ENCODE data around the gene SLC8A3.

Gene SLC8A3

DNA sequence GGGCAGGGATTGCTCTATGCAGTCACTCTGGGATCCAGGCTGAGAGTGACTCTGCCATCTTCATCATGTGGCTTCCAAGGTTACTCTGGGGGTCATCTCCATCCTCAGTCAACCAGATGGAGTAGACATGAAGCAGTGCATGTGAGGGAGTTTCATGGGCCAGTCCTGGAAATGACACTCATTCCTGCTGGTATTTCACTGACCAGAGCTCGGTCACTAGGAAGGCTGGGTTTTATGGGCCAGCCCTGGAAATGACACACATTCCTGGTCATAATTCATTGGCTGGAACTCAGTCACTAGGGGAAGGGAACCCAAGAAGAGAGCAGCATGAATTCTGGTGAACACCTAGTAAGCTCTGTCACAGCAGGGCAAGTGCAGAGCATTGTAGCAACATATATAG lies 164.9 kb downstream of the SLC8A3 start:
- no peak for DNase-seq (ENCODE audit: low read depth)

DNA sequence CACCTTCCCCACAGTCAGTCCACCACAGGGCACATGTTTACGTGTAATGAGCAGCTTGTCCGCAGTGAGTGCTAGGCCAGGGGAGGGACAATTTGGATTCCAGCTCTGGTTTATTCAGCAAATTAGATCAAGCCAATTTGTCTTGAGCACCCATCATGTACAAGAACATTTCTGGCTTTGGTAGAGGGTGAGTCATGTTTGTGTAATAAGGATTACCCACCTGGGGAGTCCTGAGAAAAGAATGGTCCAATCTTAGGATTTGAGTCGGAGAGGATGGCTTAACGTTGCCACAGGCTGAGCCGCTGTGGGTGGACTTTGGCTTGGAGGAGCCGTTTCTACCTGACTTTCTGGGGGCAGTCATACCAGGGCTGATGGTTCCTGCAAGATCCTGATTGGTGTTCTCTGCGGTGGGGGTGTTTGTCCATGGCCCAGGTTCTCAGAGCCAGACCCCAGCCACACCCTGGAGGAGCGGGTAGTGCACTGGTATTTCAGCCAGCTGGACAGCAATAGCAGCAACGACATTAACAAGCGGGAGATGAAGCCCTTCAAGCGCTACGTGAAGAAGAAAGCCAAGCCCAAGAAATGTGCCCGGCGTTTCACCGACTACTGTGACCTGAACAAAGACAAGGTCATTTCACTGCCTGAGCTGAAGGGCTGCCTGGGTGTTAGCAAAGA lies 165.8 kb downstream of the SLC8A3 start:
- DNase-seq (ENCODE audit: low read depth): no peak

DNA sequence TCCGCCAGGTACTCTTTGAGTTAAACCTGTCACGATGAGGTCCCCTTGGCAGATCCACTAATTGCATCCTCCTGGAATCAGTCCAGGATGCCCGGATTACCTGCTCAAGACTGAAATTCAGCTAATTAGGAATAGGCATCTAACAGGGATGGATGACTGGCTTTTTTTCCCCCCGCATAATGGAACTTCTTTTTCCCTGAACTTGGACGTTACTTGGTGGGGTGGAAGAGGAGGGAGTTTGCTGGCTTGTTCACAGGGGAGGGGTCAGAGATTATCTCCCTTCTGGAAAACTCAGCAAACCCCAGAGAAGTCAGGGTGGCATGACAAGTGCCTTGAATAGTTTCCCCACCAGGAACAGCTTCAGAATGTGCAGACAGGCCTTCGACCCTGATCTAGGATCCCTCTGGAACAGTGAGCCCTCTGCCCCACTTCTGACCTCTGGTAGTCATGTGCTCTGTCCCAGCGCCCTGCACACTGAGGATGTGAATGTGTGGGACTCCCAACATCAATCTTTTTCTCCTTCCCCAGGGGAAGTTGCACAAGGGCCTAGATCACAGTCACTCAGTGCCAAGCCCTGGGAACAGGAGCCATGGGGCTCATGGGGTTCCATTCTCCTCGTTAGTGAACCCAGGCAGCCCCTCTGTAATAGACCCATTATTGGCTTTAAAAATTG lies 167.1 kb downstream of the SLC8A3 start:
- no peak for DNase-seq (ENCODE audit: low read depth)

DNA sequence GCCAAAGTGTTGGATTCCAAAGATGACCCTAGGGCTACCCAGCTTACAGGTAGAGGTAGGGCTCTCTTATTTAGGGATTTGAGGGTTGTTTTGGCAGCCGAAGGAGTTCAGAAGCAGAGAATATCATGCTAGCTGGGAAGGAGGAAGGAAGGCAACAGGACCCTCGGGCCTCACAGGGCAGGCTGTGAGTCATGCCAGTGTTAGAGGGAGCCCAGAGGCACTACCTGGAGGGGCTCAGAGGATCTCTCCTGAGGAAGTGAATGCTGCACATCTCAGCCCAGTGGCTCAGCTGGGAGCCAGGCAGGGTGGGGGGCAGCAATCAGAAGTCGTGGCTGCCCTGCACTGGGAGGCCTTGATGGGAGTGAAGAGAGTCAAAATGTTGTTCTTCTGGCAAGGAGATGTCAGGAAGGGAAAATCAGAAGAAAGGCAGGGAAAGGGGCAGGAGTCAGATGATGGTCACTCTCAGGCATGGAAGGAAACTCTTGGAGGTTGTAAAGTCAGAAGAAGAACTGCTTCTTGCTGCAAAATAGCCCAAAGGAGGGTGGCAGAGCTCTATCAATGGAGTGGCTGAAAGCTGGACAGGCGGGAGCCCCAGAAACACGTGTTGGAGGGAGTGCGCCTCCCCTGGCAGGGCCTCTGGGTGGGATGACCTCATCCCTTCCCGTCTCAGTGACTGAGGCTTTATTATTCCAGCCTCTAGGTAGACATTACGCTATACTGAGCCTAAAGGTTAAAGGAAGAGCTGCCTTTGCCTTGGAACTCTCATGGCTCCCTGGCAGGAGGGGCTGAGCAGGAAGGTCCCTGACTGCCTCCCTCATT lies 168.2 kb downstream of the SLC8A3 start:
- no peak for DNase-seq (ENCODE audit: low read depth)

DNA sequence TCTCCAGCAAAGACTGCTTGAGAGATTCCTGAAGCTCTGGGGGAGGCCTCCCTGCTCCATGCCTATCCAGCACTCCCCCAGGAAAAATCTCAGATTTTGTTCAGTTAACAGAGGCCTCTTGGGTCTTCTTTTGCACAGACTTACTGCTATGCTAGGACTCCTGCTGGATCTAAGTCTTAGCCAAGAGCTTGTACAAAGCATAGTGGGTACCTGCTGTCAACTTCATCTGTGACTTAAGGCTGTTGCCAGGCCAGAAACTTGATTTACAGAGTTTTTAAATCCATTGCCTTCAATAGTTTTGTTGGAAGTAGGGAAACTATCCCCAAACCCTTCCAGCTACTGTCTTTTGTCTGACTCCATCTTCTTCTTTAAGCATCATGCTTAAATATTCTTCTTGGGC lies 169.1 kb downstream of the SLC8A3 start:
- DNase-seq (ENCODE audit: low read depth): no peak

GRCh38 chr14:70018713-70019211 lies 170.0 kb downstream of the SLC8A3 start:
- DNase-seq (ENCODE audit: low read depth): no peak

- no peak for DNase-seq (ENCODE audit: low read depth)
Measured at GRCh38 chr14:70018230-70018629, 170.5 kb downstream of the SLC8A3 start.

GRCh38 chr14:70014406-70015095 lies 174.2 kb downstream of the SLC8A3 start:
- no peak for DNase-seq (ENCODE audit: low read depth)

GRCh38 chr14:70013271-70013873 lies 175.4 kb downstream of the SLC8A3 start:
- DNase-seq (ENCODE audit: low read depth): no peak

DNA sequence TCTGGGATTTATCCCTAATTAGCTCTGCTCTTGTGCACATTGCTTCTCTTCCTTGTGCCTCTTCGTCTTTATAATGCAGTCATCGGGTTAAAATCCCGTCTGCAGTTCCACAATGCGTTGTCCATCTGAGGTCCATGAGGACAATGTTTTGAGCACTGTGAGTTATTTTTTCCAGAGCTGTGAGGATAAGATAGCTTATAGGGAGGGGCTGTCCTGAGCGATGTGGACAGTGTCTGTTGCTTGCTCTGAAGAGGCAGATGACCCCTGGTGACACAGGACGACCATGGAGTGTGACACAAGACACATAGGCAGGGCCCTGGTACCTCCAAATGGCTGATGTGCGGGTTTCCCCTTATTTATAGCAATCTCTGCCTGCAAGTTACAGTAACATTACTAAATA lies 177.0 kb downstream of the SLC8A3 start:
- no peak for DNase-seq (ENCODE audit: low read depth)

DNA sequence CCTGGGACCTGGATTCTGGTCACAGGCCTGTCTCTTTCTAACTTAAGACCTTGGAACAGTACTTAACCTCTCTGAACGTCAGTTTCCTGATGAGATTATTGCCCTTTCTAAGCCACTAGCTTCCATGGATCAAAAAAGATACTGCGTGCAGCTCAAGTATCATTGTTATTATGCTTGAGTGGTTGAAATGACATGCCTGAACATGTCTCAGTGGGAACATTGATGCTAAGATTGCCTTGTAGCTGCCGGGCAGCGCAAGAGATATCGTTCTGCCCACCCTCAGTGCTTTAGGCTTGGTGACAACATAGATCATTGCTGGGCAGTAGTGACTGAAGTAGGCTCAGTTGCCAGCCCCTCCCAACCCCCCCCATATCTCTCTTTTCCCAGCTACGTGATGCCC lies 177.7 kb downstream of the SLC8A3 start:
- DNase-seq (ENCODE audit: low read depth): no peak

GRCh38 chr14:70009961-70010360 lies 178.8 kb downstream of the SLC8A3 start:
- no peak for DNase-seq (ENCODE audit: low read depth)

GRCh38 chr14:70008284-70009262 lies 180.2 kb downstream of the SLC8A3 start:
- DNase-seq (ENCODE audit: low read depth): no peak

DNA sequence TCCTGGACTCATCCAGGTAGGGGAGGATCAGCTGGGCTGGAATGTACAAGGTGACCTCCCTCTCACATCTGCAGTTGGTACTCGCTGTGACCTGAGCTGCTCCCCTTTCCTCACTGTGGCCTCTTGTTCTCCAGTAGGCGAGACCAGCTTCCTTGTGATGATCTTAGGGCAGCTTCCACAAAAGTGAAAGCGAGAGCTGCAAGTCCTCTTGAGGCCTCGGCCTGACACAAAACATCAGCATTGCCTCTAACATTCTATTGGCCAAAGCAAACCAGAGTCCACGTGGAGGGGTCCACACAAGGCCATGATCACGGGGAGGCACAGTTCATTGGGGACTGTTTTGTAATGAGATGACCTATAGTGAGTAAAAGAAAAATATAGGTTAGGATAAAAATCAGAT lies 182.1 kb downstream of the SLC8A3 start:
- DNase-seq (ENCODE audit: low read depth): no peak

- DNase-seq (ENCODE audit: low read depth): no peak
Measured at GRCh38 chr14:70005281-70005805, 183.4 kb downstream of the SLC8A3 start.

- no peak for DNase-seq (ENCODE audit: low read depth)
Measured at GRCh38 chr14:70004791-70005190, 184.0 kb downstream of the SLC8A3 start.

DNA sequence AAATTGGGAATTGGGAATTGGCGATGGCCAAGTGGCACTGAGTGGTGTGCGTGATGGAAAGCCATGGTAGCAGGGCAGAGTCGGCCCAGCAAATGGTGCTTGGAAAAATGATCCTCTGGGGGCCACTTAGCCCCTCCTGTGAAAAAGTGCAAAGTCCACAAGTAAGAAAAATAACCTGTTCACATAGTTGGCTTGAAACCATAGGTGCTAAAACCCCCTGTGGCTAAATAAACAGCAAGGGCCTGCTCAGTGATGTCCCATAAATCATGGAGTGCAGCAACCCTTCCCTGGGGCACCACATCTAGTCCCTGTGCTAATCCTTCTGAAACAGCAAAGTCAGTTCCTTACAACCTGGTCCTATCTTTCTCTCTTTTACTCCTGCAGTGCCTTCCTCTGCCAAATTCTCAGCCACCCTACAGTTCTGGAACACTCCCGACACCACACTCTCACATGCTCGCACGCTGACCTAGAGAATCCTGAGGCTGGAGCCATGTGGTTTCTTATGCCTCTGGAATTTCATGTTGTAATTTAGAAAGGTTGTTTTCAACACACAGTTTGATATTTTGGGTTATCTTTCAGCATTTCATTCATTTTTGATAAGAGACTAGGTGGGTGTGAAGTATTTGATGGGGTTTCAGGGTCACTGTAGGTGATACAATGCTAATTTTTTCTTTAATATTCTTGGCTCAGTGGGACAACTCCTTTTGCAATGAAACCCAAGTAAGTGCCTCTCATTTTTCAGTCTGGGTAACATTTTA lies 186.0 kb downstream of the SLC8A3 start:
- DNase-seq (ENCODE audit: low read depth): no peak

GRCh38 chr14:70000601-70001000 lies 188.2 kb downstream of the SLC8A3 start:
- no peak for DNase-seq (ENCODE audit: low read depth)

DNA sequence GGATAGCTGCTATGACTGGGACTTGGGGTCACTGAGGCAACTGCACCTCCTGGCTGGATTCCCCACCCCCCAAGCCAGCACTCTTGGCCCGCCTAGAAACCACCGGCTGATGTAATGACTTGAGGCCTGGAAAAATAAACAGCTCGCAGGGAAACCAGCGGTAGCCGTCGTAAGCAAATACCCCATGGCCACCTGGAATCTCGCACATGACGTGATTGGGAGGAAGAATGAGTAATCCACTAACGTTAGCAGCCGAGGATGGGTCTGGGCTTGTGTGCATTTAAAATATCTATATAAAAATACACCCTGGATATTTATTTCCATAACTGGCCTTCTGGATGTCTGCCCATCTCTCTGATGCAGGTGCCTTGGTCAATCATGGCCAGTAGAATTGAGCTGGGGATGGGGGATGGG lies 189.5 kb downstream of the SLC8A3 start:
- DNase-seq (ENCODE audit: low read depth): no peak

- no peak for DNase-seq (ENCODE audit: low read depth)
Measured at GRCh38 chr14:69997849-69998248, 190.9 kb downstream of the SLC8A3 start.
